ENCODE data around the gene NFATC3.
"Not testable (repeated sequence)": the region's sequence is repeated elsewhere in the genome, so short reads cannot be mapped to it uniquely, and the experiment has no call there.

The NFATC3 gene

DNA sequence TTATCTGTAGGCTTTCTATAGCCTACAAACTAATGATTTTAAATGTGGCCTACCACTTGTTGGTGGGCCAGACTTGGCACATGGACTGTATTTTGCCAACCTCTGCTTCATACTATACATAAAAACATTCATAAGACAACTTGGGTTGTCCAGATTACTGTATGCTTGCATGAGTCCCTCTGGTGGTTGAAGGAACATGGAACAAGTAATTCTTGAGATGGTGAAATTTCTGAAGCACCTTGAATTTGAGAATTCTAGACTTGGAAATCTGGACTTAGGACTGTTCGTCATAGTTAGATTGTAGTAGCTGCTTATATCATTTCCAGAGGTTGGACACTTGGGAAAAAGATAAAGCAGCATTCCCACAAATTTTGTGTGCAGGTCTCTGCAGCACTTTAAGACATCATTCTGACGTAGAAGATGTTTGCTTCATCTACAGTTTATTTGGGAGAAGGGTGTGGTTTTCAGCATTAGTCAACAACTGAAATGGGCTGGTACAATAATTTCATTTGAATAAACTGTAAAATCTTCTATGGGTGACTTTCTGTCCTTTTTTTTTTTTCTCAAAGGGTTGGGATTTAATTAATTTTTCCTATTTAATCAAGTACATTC, 31.2 kb downstream of the NFATC3 start:
- DNase-seq (ENCODE audit: low read depth) = no peak

DNA sequence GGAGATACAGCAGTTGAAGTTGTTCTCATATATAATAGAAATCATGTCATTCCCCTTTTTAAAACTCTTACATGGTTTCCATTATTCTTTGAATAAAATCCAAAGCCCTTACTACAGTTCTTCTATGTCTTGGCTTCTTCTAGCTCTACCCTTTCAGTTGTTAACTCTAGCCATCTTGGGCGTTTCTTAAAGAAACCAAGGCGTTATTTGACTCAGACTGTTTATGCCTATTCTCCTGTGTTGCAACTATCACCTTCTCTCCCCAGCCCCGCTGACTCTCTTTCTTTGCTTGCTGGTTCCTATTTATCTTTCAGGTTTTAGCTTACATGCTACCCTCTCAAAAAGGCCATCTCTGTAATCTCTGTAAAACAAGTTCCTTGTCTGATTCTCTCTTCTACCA, 32.7 kb downstream of the NFATC3 start:
- DNase-seq (ENCODE audit: low read depth) = no peak

DNA sequence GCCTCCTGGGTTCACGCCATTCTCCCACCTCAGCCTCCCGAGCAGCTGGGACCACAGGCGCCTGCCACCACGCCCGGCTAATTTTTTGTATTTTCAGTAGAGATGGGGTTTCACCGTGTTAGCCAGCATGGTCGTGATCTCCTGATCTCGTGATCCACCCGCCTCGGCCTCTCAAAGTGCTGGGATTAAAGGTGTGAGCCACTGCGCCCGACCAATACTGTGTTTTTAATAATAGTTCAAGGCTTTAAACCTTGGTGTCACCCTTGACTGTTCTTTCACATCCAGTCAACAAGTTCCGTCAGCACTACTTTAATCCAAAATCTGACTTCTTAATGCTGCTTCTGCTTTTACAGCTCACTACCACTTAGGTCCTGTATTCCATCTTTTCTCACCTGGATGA, 33.8 kb downstream of the NFATC3 start:
- DNase-seq (ENCODE audit: low read depth) = not testable (repeated sequence)

DNA sequence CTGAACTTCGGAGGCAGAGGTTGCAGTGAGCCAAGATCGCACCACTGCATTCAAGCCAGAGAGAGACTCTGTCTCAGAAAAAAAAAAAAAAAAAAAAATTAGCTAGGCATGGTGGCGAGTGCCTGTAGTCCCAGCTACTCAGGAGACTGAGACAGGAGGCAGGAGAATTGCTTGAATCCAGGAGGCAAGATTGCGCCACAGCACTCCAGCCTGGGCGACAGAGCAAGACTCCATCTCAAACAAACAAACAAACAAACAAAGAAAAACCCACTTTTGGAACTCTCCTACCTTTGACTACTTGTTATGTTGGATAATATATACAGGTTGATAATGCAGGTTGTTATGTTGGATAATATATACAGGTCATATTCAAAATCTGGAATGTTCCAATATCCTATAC, 35.3 kb downstream of the NFATC3 start:
- not testable (repeated sequence) for DNase-seq (ENCODE audit: low read depth)

DNA sequence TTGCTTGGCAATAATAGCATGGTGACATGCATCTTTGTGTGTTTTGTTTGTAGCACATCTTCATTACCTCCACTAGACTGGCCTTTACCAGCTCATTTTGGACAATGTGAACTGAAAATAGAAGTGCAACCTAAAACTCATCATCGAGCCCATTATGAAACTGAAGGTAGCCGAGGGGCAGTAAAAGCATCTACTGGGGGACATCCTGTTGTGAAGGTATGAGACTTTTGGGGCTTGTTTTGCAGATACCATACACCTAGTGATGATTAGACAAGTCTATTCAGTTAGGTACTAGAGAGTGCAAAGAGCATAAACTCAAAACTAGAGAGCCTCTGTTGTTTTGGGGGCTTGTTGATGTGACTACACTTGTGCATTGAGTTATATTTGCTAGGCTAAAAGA, 41.2 kb downstream of the NFATC3 start:
- DNase-seq (ENCODE audit: low read depth) = no peak

DNA sequence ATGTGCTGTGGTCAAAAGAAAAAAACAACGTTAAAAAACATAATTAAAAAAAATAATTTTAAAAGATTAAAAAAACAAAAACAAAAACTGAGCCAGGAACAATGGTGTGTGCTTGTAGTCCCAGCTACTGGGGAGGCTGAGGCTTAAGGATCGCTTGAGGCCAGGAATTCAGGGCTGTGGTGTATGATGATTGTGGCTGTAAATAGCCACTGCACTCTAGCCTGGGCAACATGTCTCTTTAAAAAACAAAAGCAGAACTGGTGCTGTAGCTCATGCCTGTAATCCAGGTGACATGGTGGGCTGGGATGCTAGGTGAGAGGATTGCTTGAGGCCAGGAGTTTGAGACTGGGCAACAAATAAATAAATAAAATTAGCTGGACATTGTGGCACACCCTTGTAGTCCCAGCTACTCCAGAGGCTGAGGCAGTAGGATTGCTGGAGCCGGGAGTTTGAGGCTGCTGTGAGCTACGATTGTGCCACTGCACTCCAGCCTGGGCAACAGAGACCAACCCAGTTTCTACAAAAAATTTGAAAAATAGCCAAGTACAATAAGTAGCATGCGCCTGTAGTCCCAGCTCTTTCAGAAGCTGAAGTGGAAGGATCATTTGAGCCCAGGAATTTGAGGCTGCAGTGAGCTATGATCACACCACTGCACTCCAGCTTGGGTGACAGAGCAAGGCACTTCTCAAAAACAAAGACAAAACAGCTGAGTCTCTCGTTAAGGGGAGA, 43.6 kb downstream of the NFATC3 start:
- no peak for DNase-seq (ENCODE audit: low read depth)

DNA sequence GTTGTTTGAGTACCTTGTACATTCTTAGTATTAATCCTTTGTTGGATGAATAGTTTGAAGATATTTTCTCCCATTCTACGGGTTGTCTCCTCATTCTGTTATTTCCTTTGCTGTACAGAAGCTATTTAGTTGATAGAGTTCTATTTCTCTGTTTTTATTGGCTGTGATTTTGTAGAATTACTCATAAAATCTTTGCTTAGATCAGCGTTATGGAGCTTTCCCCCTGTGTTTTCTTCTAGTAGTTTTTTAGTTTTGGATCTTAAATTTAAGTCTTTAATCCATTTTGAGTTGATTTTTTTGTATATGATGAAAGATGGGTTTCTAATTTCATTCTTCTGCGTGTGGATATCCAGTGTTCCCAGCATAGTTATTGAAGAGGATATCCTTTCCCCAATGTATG, 45.4 kb downstream of the NFATC3 start:
- no peak for DNase-seq (ENCODE audit: low read depth)

DNA sequence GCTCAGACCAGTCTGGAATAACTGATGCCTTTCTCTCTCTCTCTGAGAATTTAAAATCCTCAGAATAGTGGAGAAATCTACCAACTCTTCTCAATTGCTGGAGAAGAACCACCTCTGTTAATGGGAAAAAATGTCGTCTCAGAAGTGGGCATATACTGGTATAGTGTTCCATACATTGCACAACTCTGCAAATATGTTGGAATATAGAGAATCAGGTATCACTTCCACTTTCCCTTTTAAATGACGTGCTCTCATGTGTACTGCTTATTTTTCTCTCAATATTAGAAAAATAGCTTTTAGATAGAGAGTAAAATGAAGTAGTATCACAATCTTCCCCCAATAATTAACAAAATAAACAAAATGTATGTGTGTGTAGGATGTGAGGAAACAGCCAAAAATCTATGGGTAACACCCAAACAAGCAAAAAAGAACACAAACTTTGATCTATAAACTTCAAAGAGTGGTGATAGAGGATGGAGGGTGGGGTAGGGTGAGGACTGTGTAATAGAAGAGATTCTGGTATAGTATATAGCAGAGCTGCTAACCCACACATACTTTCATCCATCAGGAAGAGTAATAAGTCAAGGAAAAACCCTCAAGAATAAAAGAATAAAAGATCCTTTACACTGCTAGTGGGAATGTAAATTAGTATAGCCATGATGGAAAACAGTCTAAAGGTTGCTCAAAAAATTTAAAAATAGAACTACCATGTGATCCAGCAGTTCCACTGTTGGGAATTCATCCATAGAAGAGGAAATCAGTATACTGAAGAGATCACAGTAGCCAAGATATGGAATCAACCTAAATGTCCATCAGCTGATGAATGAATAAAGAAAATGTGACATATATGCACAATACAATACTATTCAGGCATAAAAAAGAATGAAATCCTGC, 46.9 kb downstream of the NFATC3 start:
- DNase-seq (ENCODE audit: low read depth) = no peak

DNA sequence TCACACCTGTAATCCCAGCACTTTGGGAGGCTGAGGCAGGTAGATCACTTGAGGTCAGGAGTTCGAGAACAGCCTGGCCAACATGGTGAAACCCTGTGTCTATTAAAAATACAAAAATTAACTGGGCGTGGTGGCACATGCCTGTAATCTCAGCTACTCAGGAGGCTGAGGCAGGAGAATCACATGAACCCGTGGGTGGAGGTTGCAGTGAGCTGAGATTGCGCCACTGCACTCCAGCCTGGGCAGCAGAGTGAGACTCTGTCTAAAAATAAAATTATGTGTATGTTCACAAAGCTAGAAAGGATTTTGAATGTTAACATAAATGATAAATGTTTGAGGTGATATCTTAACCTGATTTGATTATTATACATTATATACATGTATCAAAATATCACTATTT, 47.8 kb downstream of the NFATC3 start:
- not testable (repeated sequence) for DNase-seq (ENCODE audit: low read depth)

DNA sequence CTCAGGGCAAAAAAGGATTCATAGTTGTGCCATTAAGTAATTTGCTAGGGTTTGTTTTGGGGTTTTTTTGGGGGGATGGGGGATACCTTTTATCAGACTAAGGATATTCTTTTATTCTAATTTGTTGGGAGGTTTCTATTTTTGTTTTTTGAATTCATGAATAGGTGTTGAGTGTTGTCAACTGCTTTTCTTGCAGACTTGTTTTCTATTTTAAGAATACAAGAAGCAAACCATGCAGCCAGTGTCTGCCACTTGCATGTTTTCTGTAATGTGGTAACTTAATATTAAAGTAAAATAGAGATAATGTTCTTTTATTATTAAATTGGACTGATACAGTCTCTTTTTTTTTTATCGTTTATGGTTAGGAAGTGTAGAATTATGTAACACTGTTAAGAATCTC, 49.5 kb downstream of the NFATC3 start:
- no peak for DNase-seq (ENCODE audit: low read depth)

DNA sequence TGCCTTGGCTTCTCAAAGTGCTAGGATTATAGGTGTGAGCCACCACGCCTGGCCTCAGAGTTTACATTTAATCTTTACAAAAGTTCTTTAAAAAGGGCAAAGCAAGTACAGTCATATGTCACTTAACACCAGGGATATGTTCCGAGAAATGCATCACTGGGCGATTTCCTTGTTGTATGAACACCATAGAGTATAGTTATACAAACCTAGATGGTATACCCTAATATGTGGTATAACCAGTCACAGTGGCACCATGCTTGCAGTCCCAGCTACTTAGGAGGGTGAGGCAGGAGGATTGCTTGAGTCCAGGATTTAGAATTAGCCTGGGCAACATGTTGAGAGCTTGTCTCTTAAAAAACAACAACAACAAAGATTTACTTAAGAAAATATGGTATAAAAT, 51.3 kb downstream of the NFATC3 start:
- no peak for DNase-seq (ENCODE audit: low read depth)

DNA sequence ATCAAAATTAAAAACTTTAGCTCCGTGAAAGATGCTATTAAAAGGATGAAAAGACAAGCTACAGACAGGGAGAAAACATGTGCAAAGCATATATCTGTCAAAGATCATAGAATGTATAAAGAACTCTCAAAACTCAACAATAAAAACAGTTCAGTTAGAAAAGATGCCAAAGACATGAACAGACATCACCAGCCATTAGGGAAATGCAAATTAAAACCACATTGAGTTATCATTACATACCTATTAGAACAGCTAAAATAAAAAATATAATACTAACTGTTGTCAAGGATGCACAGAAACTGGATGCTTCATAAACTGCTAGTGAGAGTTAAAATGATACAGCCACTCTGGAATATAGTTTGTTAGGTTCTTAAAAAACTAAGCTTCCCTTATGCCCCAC, 58.8 kb downstream of the NFATC3 start:
- no peak for DNase-seq (ENCODE audit: low read depth)

DNA sequence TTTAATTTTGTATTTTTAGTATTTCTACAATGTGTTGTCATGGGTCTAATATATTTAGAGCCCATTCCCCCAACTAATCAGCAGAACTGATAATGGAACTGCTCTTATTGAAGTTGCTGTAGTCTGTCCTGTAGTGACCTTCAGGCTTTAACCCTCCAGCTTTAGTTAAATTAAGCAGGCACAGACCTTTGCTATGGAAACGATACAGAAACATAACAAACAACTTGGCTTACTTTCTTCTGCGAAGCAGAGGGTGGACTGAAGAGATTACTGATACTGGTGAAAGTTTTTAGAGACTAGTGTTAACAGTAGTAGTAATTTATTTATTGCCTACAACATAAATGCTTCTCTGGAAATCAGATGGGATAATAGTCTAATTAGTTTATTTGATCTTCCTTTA, 61.4 kb downstream of the NFATC3 start:
- DNase-seq (ENCODE audit: low read depth) = no peak

DNA sequence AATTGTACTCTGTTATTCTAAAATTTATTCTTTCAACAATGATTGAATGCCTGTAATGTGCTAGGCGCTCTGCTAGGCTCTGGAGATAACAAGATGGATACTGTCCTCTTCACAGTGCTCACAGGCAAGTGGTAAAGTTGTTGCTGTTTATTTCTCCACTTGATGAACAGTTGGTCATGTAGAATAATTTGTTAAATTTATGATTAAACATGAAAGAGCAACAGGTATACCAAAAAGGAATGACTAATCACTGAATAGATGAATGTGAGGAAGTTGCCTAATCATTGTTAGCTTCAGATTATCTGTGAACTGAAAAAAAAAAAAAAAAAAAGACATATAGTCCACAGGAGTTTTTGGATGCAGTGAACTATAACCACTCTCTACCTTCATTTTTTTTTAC, 62.3 kb downstream of the NFATC3 start:
- no peak for DNase-seq (ENCODE audit: low read depth)

DNA sequence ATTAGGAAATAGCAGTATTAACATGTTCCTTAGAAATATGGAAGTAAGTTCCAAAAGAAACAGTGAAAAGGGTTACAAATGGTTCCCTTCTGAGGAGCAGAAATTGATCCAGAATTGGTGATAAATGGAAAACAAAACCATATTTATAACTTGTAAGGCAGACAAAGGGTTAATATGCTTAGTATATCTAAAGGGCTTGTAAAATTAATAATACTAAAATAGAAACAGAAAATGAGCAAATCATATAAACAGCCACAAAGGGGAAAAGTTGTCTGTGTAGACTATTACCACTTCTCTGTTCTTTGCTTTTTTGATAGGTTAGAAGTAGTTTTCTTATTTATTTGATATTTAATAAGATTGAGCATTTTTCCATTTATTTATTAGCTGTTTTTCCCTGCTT, 64.4 kb downstream of the NFATC3 start:
- no peak for DNase-seq (ENCODE audit: low read depth)

DNA sequence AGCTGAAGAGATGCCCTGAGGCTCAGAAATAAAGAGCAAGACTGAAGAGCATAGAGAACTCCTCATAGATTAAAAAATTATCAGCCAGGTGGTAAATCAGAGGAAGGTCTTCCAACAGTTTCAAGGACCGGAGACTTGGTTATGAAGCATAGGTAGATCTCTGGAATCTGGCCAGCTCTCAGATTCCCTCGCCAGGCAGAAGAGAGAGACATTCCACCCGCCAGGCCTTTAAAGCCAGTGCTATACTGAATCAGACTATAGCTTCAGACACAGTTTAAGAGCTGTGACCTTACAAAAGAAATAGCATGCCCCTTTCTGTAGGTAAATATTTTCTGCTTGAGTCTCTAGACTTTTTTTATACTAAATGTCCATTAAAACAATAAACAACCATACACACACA, 70.3 kb downstream of the NFATC3 start:
- no peak for DNase-seq (ENCODE audit: low read depth)

DNA sequence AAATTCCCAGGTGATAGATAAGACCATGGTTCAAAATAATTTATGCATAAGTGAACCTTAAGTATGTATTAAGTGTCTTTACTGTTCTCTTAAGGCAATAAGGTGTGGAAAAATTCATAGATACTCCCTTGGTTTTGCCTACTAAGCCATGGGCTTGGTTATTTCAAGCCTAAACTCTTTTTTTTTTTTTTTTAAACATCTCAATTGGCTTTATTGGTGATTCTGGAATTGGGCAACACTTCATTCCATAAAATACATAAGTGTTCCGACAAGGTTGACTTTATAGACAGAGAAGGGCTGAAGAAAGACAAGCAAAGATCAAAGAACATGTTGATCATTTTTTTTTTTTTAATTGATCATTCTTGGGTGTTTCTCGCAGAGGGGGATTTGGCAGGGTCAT, 77.2 kb downstream of the NFATC3 start:
- no peak for DNase-seq (ENCODE audit: low read depth)

DNA sequence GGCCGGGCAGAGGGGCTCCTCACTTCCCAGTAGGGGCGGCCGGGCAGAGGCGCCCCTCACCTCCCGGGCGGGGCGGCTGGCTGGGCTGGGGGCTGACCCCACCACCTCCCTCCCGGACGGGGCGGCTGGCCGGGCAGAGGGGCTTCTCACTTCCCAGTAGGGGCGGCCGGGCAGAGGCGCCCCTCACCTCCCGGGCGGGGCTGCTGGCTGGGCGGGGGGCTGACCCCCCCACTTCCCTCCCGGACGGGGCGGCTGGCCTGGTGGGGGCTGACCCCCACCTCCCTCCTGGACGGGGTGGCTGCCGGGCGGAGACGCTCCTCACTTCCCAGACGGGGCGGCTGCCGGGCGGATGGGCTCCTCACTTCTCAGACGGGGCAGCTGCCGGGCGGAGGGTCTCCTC, 78.1 kb downstream of the NFATC3 start:
- not testable (repeated sequence) for DNase-seq (ENCODE audit: low read depth)

DNA sequence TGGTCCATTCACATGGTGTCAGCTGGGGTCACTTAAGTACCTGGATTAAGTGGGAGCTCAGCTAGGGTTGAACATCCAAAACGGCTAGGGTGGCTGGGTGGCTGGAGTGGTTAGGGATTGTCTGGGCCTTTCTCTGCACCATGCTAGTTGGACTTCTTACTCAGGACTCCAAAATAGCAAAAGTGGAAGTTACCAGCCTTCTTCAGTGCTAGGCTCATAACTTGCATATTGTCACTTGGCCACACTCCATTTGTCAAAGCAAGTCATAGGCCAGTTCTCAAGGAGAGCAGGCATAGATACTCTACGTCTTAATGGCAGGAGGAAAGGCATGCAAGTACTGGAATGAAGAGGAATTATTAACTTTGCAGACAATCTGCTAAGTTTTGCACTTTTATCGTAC, 81.1 kb downstream of the NFATC3 start:
- no peak for DNase-seq (ENCODE audit: low read depth)

DNA sequence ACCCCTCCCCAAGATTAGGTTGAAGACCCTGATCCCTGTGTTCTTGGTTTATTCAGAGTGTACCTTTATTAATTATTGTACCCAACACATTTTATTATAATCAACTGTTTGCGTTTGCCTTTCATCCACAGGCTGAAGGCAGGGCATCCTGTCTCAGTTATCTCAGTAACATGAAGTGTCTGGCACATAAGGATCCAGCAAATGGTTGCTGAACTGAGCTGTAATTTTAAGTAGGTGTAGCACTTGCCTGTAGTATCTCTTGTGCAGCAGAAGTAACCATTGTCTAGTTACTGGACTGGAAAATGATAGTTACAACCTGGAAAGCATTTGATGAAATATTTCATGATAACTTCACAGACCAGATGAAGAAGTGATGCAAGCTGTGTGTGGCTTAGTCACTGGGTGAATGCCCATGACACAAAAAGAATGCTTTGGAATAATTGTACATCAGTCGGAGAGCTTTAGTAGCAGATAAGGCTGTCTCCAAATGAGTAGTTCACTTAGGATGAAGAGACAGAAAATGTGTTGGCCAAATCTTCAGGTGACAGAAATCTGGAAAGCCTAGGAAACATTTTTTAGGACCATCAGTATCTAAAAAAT, 94.1 kb downstream of the NFATC3 start:
- no peak for DNase-seq (ENCODE audit: low read depth)

DNA sequence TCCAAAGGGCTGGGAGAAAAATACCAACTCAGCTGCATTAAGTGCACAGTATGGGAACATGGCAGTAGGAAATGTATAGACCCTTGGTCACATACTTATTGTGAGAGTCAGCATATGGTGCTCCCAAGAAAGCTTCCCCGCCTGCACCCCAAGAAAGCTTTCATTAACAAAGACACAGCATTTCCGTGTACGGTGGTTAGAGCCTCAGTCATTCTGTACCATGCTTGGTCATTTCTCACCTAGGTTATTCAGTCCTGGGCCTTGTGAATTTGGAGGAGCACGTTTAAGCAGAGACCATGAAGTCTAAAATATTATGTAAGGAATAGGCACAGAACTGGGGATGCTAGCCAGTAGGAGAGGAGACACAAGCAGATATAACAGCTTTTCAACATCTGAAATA, 94.7 kb downstream of the NFATC3 start:
- no peak for DNase-seq (ENCODE audit: low read depth)

DNA sequence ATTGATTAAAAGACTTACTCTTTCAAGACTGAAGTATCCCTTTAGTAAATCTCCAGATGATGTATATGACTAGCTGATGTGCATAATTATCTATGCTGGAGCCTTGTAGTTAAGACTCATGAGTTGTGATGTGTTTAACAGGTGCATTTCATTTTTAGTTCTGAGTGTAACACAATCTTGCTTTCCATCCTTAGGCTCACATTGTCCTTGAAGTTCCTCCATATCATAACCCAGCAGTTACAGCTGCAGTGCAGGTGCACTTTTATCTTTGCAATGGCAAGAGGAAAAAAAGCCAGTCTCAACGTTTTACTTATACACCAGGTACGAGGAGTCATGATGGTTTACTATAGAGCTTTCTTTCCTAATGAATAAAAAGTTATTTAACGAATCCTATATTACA, 97.9 kb downstream of the NFATC3 start:
- DNase-seq (ENCODE audit: low read depth) = no peak

DNA sequence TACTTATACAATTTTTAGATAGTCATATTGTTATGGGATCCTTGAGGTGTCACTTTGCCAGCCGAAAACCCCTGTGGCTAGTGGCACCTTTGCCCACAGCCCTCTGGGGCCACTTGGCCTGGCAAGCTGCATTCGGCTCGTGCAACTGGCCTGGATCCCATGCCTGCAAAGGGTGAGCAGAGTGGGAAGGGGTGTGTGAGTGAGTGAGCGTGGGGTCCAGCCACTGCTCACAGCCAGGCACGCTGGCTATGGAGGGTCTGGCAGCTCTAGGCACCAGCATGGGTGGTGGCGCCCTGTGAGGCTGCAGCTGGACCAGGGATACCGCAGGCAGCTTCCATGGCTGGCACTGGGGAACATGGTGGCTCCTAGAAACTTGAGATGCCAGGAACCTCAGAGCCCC, 101.7 kb downstream of the NFATC3 start:
- no peak for DNase-seq (ENCODE audit: low read depth)

All from CMK (cell line).